Naive thymus-derived CD8-positive, alpha-beta T cell (primary cell): ENCODE data around the gene LMBR1L. TPM values are rescaled to one million over a fixed set of nuclear protein-coding genes. Genes with fewer than 3 reads are reported as not detected.
A peak's percentile ranks its signal among the peaks of the same experiment; 100 is the strongest.

Source experiments
- ATAC-seq, 2 donors: fragments of 150-1000 bp; cut with Tn5 transposase in 1 of 2; sonication (Bioruptor Pico), chemical (Tn5 transposase) in 1 of 2; 1 replicate in 1 of 2; 2 replicates in 1 of 2; pipeline ENCODE4 v1.10.0; 2021; ENCODE audit warnings: mild to moderate bottlenecking in 2 of 2, moderate library complexity in 2 of 2
- POLR2A ChIA-PET: fragments of 350-600 bp; sonication (Branson Sonifier 250); formaldehyde crosslinking; loops from one replicate; lab custom pipeline; 2021; ENCODE audit warnings: antibody characterized with exemption; lab: Charles Lee
- DNase-seq, 10 donors: peaks; one replicate each; pipeline versions ENCODE4 v3.0.0 to v3.0.0-alpha.2; 2020 to 2022
- H3K27ac Mint-ChIP-seq, 10 donors: one replicate each; pipeline ENCODE4 v1.8.0; 2020 to 2022; ENCODE audit warnings: mild to moderate bottlenecking in 10 of 10, mixed read lengths in 10 of 10, moderate library complexity in 4 of 10, inconsistent platforms in 1 of 10
- H3K27me3 Mint-ChIP-seq, 5 donors: one replicate each; pipeline ENCODE4 v1.8.0; 2021 to 2022; ENCODE audit warnings: mixed read lengths in 5 of 5
- H3K36me3 Mint-ChIP-seq, 3 donors: one replicate each; pipeline ENCODE4 v1.8.0; 2020 to 2022; ENCODE audit warnings: mixed read lengths in 3 of 3, mild to moderate bottlenecking in 2 of 3, inconsistent platforms in 1 of 3
- H3K4me1 Mint-ChIP-seq, 4 donors: one replicate each; pipeline ENCODE4 v1.8.0; 2021 to 2022; ENCODE audit warnings: mixed read lengths in 4 of 4
- H3K4me3 Mint-ChIP-seq, 10 donors: one replicate each; pipeline ENCODE4 v1.8.0; 2020 to 2022; ENCODE audit warnings: mild to moderate bottlenecking in 10 of 10, mixed read lengths in 10 of 10, moderate library complexity in 6 of 10, inconsistent platforms in 1 of 10
- H3K9me3 Mint-ChIP-seq, 9 donors: one replicate each; pipeline ENCODE4 v1.8.0; 2020 to 2022; ENCODE audit warnings: mixed read lengths in 9 of 9, mild to moderate bottlenecking in 3 of 9, inconsistent platforms in 1 of 9, moderate library complexity in 1 of 9
- polyA plus RNA-seq, 3 donors: library from polyadenylated mRNA; unstranded; fragments of 300-500 nt; fragmentation: Illumina TruSeq; gene quantifications; one replicate each; pipeline ENCODE4 v1.2.3, GENCODE V29; 2021
- total RNA-seq, 8 experiments: library from RNA in 2 of 8; stranded (reverse) in 2 of 8; gene quantifications; one replicate each; pipeline ENCODE4 v1.2.3 and lab custom pipeline; 2021 to 2026

Gene LMBR1L
- total and polyA plus RNA-seq, 5 experiments from 2014 or later: 34.0 to 270 (median 45.8) TPM

DNA sequence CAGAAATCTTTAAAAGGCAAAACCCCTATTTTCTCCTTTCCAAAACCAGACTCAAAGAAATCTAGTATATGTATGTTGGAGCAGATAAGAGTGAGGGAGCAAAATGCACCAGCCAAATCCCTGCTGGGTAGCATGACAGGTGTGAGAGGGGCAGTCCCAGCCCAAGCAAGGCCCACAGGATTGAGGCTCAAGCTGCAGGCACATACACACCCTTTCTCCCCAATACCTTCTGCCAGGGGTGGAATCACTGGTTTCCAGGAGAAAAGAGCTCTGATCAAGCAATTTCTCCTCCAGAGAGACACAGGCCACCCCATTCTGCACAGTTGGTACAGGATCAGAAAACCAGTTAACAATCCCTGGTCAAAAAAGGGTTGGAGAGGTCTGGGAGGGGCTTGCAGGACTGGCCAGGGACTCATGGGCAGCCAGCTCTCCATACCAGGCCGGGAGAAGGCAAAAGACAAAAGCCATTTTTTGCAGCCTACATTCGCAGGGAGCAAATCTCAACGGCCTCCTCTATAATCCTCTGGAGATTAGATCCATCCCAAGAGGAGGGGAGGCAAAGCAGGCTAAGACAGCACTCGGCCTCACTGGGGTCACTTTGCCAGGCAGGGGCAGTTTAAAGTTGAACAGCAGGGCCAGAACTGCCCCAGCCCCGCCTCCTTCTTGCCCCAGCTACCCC is 52.1 kb downstream of the LMBR1L start:
- POLR2A ChIA-PET: interaction anchor here (0.6 to 3.3 kb wide), 5 partner anchors 12 to 1573 kb away, joined by 3 to 22 read pairs (median 4); partner anchors contain the start of genes RHEBL1 and TUBA1B
- peak overlapping the region; percentile 75 to 96 (median 90) for H3K27ac Mint-ChIP-seq
- DNase-seq: no peak
- peaks cover 0 to 23% (median 5%) of the 10 kb centered on the region in 3 donors for H3K36me3 Mint-ChIP-seq
- peak overlapping the region; percentile 72 to 95 (median 92) for H3K4me3 Mint-ChIP-seq
- no peaks in the 10 kb centered on the region for H3K9me3 Mint-ChIP-seq
- H3K4me1 Mint-ChIP-seq: peaks cover 47 to 72% (median 66%) of the 10 kb centered on the region in 4 donors
- ATAC-seq: no peak
- no peaks in the 10 kb centered on the region for H3K27me3 Mint-ChIP-seq

- H3K27ac Mint-ChIP-seq: peak overlapping the region; percentile 75 to 95 (median 88)
- H3K4me3 Mint-ChIP-seq: peak overlapping the region; percentile 72 to 95 (median 92)
- ATAC-seq: no peak
- H3K27me3 Mint-ChIP-seq: no peaks in the 10 kb centered on the region
- H3K36me3 Mint-ChIP-seq: peaks cover 0 to 29% (median 5%) of the 10 kb centered on the region in 3 donors
- H3K4me1 Mint-ChIP-seq: peaks cover 47 to 76% (median 68%) of the 10 kb centered on the region in 4 donors
- no peak for DNase-seq
- POLR2A ChIA-PET: interaction anchor here (1.2 to 3.3 kb wide), 3 partner anchors 12 to 73 kb away, joined by 3 to 22 read pairs (median 20); partner anchors contain the start of genes RHEBL1 and TUBA1B
- no peaks in the 10 kb centered on the region for H3K9me3 Mint-ChIP-seq
Observed at GRCh38 chr12:49057888-49058287, 52.8 kb downstream of the LMBR1L start.

DNA sequence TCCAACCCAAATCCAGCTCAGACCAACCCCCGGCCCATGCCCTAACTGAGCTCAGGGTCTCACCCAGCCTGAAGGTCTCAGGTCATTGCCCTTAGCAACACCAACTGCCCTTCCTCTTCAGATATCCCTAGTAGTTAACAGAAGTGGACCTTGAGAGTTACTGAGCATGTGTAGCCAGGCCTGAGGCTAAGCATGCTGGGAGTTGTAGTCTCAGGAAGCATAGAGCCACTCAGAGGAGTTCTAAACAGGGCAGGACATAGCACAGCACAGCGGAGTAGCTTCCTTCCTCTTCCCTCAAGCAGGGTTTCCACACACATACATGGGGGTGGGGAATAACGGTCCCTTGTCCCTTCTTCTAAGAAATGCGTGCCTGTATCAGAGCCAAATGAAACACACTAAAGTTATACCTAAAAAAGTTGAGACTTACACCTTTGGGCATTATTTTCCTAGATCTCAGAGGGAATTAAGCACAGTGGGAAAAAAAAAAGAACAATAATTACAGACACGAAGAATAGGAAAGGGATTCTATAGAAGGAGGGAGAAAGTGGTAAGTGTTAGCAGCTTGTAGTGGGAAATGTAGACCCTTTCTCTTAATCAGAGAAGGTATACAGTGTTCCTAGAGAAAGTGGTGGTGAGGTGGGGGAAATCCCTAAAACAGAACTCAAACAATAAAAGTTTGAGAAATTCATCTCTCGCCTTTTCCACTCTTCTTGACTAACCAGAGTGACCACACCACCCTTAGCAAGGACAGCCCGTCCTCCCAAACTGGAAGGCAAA is 54.5 kb downstream of the LMBR1L start:
- H3K4me1 Mint-ChIP-seq: peaks cover 49 to 81% (median 69%) of the 10 kb centered on the region in 4 donors
- peak; percentile 59 to 70 for ATAC-seq
- peak overlapping the region; percentile 72 to 95 (median 92) for H3K4me3 Mint-ChIP-seq
- DNase-seq: peak in 9 of 10 donors; percentile 34 to 73 (median 49)
- no peaks in the 10 kb centered on the region for H3K27me3 Mint-ChIP-seq
- peaks cover 0 to 46% (median 12%) of the 10 kb centered on the region in 3 donors for H3K36me3 Mint-ChIP-seq
- peak overlapping the region; percentile 38 to 92 (median 82) for H3K27ac Mint-ChIP-seq
- POLR2A ChIA-PET: interaction anchor here (0.5 to 2.0 kb wide), 3 partner anchors 14 to 52 kb away, joined by 4 to 8 read pairs (median 7); partner anchors contain the start of gene RHEBL1
- H3K9me3 Mint-ChIP-seq: no peaks in the 10 kb centered on the region

GRCh38 chr12:49055092-49055491 is 55.6 kb downstream of the LMBR1L start:
- POLR2A ChIA-PET: interaction anchor here (2.0 kb wide), 1 partner anchor 15 kb away, joined by 7 read pairs; the partner anchor contains the start of gene RHEBL1
- no peaks in the 10 kb centered on the region for H3K27me3 Mint-ChIP-seq
- peaks cover 50 to 74% (median 65%) of the 10 kb centered on the region in 4 donors for H3K4me1 Mint-ChIP-seq
- no peak for DNase-seq
- H3K4me3 Mint-ChIP-seq: peak overlapping the region in 6 of 10 donors; percentile 2 to 63 (median 26)
- ATAC-seq: no peak
- no peaks in the 10 kb centered on the region for H3K9me3 Mint-ChIP-seq
- H3K36me3 Mint-ChIP-seq: peaks cover 0 to 56% (median 12%) of the 10 kb centered on the region in 3 donors
- peak overlapping the region in 6 of 10 donors; percentile 40 to 82 (median 76) for H3K27ac Mint-ChIP-seq

GRCh38 chr12:49054524-49054923 is 56.1 kb downstream of the LMBR1L start:
- POLR2A ChIA-PET: interaction anchor here (2.0 kb wide), 1 partner anchor 15 kb away, joined by 7 read pairs; the partner anchor contains the start of gene RHEBL1
- Mint-ChIP-seq H3K27ac (peak overlapping the region in 2 of 10 donors; percentile 63 to 79), H3K9me3 (no peaks in the 10 kb centered on the region), H3K4me1 (peaks cover 50 to 74% (median 65%) of the 10 kb centered on the region in 4 donors), H3K36me3 (peaks cover 0 to 62% (median 12%) of the 10 kb centered on the region in 3 donors), H3K4me3 (peak overlapping the region in 2 of 10 donors; percentile 2 to 6), H3K27me3 (no peaks in the 10 kb centered on the region)
- ATAC-seq (no peak), DNase-seq (no peak)

DNA sequence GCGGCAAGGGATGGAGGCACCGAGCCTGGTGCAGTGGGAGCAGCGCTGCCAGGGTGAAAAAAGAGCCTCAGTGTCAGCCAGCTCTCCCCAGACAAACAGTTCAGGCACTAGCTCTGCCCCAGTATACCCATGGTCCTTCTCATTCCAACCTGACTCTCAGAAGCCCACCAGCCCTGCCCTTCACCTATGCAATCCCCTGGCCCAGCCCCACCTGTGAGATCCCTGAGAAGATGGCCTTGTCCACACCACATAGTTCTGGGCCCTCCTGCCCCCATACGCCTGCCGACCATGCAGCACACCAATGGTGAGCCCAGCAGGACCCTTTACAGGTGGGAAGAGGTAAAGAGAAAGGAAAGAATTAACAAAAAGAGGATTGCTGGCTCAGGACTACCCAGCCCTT is 56.6 kb downstream of the LMBR1L start:
- Mint-ChIP-seq H3K36me3 (peaks cover 0 to 65% (median 12%) of the 10 kb centered on the region in 3 donors), H3K4me3 (no peak overlapping the region), H3K4me1 (peaks cover 47 to 70% (median 61%) of the 10 kb centered on the region in 4 donors), H3K27me3 (no peaks in the 10 kb centered on the region), H3K27ac (peak overlapping the region in 3 of 10 donors; percentile 60 to 82 (median 74)), H3K9me3 (no peaks in the 10 kb centered on the region)
- POLR2A ChIA-PET: interaction anchor here (1.0 kb wide), 1 partner anchor 20 kb away, joined by 3 read pairs; no protein-coding TSS in a partner anchor
- no peak for DNase-seq
- no peak for ATAC-seq

DNA sequence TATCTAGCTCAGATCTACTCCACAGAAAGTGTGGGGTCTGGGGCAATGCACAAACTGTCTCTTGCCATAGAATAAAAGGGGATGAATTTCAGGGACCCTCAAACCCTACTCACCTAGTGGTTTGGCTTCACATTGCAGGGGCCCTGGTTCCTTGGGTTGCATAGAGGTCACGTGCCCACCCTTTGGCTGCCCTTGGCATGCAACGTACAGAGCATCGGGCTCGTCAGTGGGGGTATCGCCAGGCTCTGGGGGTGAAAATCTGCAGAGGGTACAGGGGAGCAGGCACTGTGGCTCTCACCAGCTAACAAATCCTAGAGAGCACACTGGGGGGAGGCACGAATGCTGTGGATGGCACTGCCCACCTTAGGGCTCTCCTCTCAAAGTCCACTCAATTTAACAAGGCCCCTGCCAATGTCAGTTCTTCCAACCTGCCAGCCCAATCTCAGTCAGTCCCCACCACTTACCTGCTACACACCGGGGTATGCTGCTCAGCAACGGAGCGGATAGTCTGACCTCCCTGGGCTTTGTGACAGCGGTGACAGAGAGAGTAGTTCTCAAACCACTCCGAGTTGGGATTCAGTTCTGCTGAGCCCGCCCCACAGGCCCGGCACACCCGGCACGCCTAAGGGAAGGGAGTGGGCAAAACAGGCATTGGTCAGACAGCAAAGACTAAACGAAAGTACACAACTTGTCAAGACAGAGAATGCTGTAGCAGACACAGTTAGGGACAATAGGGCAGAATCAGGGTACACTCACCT is 58.0 kb downstream of the LMBR1L start:
- Mint-ChIP-seq H3K4me3 (no peak overlapping the region), H3K27ac (peak overlapping the region in 1 of 10 donors; percentile 79), H3K36me3 (peaks cover 0 to 80% (median 21%) of the 10 kb centered on the region in 3 donors), H3K27me3 (no peaks in the 10 kb centered on the region), H3K9me3 (no peaks in the 10 kb centered on the region), H3K4me1 (peaks cover 39 to 55% (median 47%) of the 10 kb centered on the region in 4 donors)
- ATAC-seq (no peak), DNase-seq (no peak)
- POLR2A ChIA-PET: no interaction called here

GRCh38 chr12:49051777-49052438 is 58.7 kb downstream of the LMBR1L start:
- H3K4me3 Mint-ChIP-seq: no peak overlapping the region
- peak overlapping the region in 3 of 10 donors; percentile 35 to 79 (median 69) for H3K27ac Mint-ChIP-seq
- H3K27me3 Mint-ChIP-seq: no peaks in the 10 kb centered on the region
- H3K36me3 Mint-ChIP-seq: peaks cover 0 to 87% (median 22%) of the 10 kb centered on the region in 3 donors
- ATAC-seq (no peak), DNase-seq (peak in 1 of 10 donors; percentile 55)
- H3K9me3 Mint-ChIP-seq: no peaks in the 10 kb centered on the region
- peaks cover 32 to 48% (median 40%) of the 10 kb centered on the region in 4 donors for H3K4me1 Mint-ChIP-seq
- POLR2A ChIA-PET: no interaction called here

GRCh38 chr12:49051373-49051764 is 59.3 kb downstream of the LMBR1L start:
- peak in 1 of 10 donors; percentile 56 for DNase-seq
- Mint-ChIP-seq H3K4me1 (peaks cover 27 to 42% (median 34%) of the 10 kb centered on the region in 4 donors), H3K4me3 (no peak overlapping the region), H3K27me3 (no peaks in the 10 kb centered on the region), H3K9me3 (no peaks in the 10 kb centered on the region), H3K36me3 (peaks cover 0 to 92% (median 22%) of the 10 kb centered on the region in 3 donors), H3K27ac (peak overlapping the region in 1 of 10 donors; percentile 79)
- no peak for ATAC-seq
- POLR2A ChIA-PET: no interaction called here

DNA sequence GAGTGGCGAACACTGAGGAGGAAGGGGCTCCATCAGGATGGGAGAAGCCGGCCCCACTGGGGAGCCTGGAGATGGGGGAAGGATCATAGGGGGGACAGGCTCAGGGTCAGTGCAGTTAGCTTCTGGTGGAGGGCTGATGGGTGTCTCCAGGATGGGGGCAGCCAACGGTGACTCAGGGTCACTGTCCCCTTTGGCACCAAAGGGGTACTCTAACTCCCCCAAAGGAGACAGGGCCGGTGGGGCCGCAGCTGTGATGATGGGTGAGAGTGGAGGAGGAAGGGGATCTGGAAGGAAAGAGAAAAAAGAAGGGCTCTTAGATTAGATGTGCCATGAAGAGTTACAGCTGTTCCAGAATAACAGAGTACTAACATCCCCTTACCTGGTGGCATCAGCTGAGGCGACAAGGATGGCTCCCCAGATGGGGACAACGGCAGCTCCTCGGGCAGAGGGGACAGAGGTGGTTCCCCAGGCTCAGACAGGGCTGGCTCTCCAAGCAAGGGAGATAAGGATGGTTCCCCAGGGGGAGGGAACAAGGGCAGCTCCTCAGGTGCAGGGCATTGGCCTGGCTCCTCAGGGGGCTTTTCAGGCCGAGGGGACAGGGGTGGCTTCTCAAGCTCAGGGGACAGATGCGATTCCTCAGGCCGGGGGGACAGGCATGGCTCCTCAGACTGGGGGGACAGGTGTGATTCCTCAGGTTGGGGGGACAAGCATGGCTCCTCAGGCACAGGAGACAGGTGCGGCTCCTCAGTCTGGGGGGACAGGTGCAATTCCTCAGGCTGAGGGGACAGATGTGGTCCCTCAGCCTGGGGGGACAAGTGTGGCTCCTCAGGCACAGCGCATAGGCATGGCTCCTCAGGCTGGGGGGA is 59.9 kb downstream of the LMBR1L start:
- peak overlapping the region in 3 of 10 donors; percentile 34 to 78 (median 71) for H3K27ac Mint-ChIP-seq
- ATAC-seq: no peak
- peaks cover 20 to 36% (median 28%) of the 10 kb centered on the region in 4 donors for H3K4me1 Mint-ChIP-seq
- POLR2A ChIA-PET: interaction anchor here (1.4 kb wide), 1 partner anchor 9 kb away, joined by 3 read pairs; no protein-coding TSS in a partner anchor
- no peak overlapping the region for H3K4me3 Mint-ChIP-seq
- no peaks in the 10 kb centered on the region for H3K9me3 Mint-ChIP-seq
- peaks cover 0 to 96% (median 21%) of the 10 kb centered on the region in 3 donors for H3K36me3 Mint-ChIP-seq
- no peaks in the 10 kb centered on the region for H3K27me3 Mint-ChIP-seq
- peak in 1 of 10 donors; percentile 62 for DNase-seq
